Neural progenitor cell (in vitro differentiated cells): Measurements from ENCODE around the gene PDCD1.

ENCODE experiments used
- EZH2 ChIP-seq: fragments of 200-600 bp; sonication (generic); IDR thresholded peaks from 2 replicates; pipeline ENCODE4 v1.6.1; 2017; ENCODE audit warnings: antibody characterized with exemption, mild to moderate bottlenecking, moderate library complexity
- EZH2phosphoT487 ChIP-seq: fragments of 200-600 bp; sonication (generic); IDR thresholded peaks from 2 replicates; pipeline ENCODE4 v1.6.1; 2017; ENCODE audit warnings: antibody characterized with exemption
- TF ChIP-seq, protein P1 (sequence below): fragments of 200-600 bp; sonication (generic); IDR thresholded peaks from 2 replicates; pipeline ENCODE4 v1.5.1; 2017; ENCODE audit warnings: antibody characterized with exemption, mild to moderate bottlenecking

DNA sequence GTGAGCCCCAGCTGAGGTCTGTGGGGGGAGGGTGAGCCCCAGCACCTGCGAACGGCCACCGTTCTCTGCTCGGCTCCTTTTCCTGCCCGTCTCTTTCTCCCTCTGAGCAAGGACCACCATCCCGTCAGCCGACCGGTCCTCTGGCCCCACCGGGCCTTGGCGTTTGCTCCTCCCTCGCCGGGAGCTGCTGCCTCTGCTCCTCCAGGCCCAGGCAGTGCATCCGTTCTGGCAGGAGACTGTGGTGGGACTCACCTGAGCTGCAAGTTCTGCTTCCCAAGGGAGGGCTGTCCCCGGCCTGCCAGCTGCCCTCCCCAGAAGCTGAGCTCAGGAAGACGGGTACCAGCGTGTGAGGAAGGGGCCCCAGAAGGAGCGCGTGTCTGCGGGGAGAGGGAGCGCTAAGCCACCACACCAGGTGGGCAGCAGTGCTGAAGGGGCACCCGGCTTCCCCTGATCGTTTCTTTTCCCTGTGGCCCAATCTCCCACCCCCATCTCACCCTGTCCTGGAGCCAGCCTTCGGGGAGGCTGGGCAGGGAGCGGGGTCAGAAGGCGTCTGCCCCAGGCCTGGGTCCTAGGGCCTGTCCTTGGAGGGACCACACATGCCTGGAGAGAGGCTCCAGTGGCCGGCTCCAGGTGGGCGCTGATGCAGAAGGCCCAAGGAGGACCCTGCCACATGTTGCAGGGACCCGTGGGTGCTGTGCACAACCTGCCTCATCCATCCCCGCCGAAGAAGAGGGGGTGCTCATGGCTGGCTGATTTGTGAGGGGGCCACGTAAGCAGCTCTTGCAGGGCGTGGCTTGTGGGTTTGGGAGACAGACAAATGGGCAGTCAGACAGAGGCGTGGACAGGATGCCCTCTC, 8.3 kb upstream of the PDCD1 start:
- TF ChIP-seq, protein P1, sequence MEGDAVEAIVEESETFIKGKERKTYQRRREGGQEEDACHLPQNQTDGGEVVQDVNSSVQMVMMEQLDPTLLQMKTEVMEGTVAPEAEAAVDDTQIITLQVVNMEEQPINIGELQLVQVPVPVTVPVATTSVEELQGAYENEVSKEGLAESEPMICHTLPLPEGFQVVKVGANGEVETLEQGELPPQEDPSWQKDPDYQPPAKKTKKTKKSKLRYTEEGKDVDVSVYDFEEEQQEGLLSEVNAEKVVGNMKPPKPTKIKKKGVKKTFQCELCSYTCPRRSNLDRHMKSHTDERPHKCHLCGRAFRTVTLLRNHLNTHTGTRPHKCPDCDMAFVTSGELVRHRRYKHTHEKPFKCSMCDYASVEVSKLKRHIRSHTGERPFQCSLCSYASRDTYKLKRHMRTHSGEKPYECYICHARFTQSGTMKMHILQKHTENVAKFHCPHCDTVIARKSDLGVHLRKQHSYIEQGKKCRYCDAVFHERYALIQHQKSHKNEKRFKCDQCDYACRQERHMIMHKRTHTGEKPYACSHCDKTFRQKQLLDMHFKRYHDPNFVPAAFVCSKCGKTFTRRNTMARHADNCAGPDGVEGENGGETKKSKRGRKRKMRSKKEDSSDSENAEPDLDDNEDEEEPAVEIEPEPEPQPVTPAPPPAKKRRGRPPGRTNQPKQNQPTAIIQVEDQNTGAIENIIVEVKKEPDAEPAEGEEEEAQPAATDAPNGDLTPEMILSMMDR, result no peak
- TF ChIP-seq EZH2phosphoT487 (no peak), EZH2 (no peak)
